Measurements from ENCODE around the gene DDX3X.
"Not testable (repeated sequence)": the region's sequence is repeated elsewhere in the genome, so short reads cannot be mapped to it uniquely, and the experiment has no call there.

The DDX3X gene

DNA sequence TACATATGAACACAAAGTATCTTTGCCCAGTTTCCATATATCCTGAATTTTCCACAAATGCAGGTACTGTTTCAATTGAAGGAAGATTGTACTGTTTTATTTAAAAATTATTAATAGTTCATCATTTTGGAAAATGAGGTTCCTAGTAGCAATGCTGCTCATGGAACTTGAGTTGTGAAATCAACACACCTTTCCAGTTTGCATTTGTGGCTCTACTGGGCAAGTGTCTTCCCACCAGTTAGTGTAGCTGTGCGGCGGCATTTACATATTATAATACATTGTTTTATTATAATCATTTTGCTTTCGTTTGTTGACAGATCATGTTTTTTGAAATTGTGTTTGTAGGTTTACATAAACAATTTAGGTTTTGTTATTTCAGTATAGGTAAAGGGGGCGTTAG lies 2.0 kb upstream of the DDX3X start:
- DNase-seq: no peak

DNA sequence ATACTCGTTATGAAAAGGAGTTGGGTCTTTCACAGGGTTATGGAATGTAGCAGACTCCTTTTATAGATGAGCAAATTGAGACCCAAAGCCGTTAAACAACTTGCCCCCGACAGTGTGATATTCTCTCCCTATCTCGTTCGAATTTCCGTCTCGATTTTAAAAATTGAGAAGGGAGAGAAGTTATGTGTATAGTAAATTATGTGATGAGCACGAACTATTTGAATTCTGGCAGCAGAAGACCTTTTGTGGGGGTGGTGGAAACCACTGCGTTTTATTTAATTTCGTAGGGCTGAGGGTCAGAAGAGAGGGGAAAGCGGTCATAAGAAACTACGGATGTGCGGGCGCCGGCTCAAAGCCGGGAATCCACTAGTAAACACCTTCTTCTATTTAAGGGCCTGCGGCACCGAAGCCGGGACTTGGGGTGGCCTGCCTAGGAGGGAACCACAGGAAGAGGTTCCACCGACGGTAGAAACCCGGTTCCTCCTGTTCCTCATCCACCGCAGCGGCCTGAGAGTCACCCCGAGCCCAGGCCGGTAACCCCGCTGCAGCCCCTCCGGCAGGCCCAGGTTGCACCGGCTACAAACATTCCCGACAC lies 1.5 kb upstream of the DDX3X start:
- DNase-seq: no peak

DNA sequence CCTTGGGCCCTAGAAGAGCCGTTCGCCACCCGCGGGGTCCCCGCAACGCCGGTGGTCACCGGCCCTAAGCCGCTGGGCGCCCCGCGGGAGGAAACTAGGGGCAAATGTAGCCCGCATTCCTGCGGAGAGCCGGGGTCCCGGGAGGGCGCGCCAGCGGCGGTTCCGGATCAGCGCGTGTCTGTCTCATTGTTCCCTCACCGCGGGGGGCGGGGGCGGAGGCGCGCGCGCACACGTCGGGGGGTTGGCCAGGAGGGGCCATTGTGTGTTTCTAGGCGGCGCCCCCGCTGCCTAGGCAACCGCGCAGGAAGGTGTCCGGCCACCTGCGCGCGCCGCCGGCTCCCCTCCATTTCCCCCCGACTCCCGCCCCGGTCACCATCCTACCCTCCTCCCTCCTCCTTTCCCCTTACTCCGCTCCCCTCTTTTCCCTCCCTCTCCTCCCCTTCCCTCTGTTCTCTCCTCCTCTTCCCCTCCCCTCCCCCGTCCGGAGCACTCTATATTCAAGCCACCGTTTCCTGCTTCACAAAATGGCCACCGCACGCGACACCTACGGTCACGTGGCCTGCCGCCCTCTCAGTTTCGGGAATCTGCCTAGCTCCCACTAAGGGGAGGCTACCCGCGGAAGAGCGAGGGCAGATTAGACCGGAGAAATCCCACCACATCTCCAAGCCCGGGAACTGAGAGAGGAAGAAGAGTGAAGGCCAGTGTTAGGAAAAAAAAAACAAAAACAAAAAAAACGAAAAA lies 789 bp upstream of the DDX3X start:
- DNase-seq: peak; percentile 91

DNA sequence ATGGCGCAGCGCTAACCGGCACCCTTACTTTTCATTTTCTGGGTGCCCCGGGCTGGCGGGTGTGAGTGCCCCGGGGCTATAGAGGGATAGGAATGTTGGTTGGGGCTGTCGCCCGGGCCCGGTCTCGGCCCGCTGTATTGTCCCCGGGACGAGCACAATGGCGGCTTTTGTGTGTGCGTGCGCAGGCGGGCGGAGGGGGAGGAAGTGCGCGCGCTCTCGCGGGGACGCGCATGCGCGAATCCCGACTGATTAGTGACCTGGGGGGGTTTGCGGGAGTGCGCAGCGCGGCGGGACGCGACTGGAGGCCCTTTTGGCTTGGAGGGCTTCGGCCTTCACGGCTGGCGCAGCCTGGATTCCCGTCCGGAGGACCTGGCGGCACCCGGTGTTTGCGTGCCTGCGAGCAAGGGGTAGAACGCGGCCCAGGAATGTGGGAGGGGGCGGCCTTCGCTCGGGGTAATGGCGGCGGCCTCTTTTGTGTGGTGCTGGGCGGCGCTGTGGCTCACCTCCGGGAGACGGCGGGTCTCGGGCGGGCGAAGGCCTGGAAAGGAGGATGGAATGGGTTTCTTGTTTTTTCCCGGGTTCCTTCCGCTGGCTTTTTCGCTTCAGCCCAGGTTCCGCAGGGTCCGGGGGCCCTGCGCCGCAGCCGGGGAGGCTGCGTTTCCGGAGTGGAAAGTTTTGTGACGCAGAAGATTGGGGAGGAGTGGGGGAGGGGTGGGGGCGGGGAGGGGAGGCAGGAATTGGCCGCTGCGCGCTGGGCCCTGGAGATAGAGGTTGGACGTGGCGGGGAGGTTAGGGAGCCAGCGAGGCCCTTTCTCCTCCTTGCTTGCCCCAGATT lies 618 bp downstream of the DDX3X start:
- DNase-seq: peak; percentile 90

DNA sequence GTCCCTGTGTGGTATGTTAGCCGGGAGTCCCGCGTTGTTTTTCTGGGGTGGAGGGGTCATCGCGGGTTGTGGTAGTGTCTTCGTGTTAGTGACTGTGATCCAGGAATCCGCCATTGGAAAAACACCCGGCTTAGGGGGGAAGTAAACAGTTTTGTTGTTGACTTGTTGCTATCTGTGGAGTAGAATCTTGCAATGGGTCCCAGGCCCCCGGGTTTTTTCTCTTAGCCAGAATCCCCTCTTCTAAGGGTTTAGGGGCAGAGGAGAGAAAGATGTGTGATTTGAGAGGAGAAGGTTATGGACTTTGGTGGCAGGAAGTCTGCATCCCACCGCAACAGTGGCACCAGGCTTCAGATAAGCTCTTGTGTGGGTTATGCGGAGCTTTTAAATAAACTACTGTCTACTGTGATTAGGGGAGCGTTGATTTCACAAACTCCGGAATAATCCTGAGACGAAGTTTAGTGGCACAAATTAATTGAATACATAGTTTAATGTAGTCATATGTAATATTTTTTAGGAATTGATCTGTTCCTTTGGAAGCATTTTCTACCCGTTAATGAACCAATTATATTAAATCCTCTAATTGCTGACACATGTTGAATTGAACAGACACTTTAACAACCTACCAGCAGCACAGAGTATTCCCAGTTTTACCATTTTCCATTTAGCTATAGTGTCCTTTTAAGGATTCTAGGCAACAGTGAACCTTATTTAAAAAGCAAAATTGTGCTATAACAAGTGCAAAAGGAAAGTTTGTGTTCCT lies 1.4 kb downstream of the DDX3X start:
- DNase-seq: no peak

DNA sequence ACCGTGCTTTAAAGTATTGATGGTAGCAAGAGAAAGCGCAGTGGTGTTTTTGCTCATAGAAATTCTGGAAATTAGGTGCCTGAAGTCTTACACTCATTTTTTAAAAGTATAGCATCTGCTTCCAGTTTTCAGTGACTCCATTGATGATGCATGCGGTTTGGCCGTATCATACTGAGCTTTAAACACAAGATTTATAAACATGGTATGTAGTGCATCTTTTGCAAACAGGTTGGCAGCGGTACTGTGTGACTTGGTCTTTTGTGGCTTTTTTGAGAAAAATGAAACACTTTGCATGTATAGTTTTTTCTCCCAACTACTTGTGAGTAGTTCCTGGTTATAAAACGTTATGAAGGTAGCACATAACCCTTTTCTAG lies 2.0 kb downstream of the DDX3X start:
- DNase-seq: no peak

DNA sequence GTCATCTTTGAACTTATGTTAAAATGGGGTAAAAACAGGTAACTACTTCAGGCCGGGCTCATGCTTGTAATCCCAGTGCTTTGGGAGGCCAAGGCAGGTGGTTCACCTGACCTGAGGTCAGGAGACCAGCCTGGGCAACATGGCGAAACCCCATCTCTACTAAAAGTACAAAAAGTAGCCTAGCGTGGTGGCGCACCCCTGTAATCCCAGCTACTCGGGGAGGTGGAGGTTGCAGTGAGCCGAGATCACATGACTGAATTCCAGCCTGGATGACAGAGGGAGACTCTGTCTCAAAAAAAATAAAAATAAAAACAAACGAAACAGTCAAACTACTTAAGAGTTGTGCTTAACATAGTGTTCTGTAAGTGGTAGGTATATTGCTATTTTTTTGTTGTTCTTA lies 2.5 kb downstream of the DDX3X start:
- DNase-seq: no peak

DNA sequence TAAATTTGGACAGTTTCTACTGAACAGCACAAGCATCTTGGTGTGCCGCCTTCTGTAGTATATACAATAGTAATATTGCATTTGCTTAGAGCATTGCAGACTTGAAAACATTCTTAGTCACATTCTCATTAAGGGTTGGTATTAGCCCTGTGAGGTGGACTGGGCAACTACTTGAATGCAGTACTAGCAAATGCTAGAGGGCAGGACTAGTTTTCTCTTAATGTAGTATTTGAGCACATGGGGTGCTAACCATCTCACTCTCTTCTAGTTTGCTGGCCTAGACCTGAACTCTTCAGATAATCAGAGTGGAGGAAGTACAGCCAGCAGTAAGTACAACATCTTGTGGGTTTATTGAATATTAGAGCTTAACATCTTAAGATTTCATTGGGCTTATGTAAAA lies 3.2 kb downstream of the DDX3X start:
- no peak for DNase-seq

DNA sequence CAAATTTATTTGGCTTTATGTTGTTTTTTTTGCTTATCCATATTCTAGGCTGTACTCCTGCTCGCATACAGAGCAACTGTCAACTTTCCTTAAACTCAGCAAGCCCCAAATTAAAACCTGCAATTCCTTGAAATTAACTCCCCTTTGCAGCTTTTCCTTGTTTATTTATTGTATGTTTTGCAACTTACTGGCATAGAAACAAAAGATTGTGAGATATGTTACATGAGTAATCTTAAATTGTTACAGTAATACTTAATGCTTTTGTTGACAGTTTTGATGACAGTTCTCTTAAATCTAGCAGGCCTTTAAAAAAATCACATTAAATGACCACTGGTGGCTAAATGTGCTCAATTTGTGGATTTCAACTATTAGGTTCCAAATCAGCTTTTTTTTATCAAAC lies 4.5 kb downstream of the DDX3X start:
- no peak for DNase-seq

DNA sequence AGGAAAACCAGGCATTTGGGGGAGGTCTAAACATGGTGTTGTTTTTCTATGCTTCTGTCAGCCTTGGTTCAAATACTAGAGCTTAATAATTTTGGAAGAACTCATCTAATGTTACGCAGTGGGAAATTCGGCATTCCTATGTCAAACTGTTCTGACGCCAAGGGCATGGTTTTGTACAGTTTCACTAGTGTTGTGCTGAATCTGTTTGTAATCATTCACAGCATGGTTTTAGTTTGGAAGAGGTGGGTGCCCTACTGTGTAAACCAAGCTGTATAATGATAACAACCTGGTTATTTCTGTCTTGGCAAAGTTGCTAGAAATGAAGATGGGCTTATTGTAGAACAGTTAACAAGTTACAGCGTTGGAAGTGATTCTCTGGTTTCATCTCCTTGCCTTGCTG lies 5.2 kb downstream of the DDX3X start:
- DNase-seq: no peak

DNA sequence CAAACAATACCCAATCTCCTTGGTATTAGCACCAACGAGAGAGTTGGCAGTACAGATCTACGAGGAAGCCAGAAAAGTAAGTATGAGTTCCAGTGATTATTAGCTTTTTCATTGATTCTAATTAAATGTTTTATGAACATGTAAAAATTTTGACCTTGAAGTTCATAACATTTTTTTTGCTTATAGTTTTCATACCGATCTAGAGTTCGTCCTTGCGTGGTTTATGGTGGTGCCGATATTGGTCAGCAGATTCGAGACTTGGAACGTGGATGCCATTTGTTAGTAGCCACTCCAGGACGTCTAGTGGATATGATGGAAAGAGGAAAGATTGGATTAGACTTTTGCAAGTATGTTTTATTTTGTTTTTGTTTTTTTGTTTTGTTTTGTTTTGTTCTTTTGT lies 10.1 kb downstream of the DDX3X start:
- DNase-seq: no peak

DNA sequence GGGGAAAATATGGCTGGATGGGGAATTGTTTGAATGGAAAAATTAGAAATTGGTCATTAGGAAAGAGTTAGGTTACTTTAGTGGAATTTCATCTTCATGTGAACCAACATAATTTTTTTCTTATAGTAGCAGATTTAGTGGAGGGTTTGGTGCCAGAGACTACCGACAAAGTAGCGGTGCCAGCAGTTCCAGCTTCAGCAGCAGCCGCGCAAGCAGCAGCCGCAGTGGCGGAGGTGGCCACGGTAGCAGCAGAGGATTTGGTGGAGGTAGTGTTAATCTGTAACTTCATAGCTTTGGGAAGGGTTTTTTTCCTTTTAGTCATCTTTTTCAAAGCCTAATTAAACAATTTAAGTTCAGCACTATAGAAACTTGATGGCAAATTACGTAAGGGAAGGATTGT lies 13.2 kb downstream of the DDX3X start:
- DNase-seq: no peak

DNA sequence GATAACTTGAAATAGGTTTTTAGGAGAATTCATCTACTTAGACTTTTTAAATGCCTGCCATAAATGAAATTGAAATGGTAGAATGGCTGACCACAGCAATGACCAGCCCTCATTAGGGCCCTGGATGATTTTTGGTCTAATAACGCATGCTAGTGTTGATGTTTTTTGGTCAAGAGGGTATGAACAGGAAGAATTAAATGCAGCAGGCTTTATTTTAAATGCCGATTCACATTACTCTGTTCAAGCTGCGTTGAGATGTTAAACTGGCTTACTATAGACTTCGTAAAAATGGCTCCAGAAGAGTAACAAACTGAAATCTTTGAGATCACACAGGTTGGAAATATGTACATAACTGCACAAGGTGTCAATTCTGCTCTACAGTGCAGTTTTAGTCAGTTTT lies 14.6 kb downstream of the DDX3X start:
- no peak for DNase-seq

DNA sequence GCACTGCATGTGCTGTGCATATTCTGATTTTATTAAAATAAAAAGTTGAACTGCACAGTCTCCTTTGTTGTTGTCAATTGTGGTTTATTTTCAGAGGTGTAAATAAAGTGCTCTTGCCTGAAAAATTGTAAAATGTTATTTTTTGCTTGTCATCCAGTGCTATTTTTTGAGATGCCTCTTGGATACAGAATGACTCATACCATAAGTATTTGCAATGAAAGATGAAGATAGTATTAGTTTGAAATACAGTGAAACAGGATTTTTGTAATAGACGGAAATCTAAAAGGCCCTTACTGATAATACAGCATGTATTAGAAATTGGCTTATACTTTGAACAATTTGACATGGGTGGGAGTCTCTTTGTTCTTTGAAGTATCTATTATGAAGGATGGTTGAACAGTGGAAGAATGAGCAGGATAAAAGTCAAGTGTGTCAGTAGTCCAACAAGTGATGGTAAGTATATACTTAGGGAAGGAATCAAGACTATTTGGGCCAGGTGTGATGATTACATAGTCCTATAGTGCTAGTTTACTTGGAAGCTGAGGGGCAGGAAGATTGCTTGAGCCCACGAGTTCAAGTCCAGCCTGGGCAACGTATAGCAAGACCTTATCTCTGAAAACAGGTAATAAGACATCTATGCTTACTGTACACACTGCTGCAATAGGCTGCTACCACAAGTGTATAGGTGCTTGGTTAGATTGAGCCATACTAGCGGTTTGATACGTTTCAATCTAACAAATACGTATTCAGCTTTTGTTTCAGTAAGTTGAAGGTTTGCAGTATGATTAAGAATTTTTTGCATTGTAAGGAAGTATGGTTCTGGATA lies 16.4 kb downstream of the DDX3X start:
- no peak for DNase-seq

DNA sequence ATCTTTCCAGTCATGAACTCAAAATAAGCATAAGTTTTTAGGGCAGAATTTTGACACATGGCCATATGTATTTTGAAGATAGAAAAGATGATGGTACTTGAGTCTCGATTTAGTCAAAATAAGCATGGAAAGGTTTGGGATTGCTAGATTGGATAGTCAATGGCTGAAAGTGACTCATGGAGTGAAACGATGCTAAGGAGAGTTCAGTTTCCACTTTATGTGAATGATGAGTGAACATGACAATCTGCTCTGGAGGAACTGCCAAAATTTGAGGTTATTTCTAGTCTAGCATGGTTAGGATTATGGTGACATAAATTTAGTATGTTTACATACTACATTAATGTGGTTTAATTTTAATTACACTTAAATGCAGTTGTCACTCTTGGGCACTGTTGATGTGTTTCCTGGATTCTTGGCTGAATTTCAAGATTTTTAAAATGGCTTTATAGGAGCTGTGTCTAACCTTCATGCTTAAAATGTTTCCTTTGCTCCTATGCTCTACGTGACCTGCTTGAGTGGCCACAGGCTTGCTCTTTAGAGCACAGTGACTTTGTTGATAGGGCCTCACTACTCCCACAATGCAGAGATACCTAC lies 17.1 kb downstream of the DDX3X start:
- DNase-seq: no peak

DNA sequence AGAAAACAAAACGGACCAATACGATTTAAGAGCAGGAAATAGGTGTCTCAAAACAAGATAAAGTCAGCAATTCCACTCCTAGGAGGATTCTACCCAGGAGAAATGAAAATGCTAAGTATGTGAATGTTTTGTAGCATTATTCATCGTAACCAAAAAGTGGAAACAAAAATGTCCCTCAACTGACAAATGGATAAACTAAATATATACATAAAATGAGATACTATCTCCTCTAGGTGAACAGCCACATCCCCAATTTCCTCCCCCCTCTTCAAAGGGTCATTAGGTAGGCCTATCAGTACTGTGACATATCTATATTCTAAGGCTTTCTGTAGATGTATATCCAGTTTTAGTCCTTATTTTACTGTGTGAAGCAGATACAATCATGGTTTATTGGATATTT lies 18.0 kb downstream of the DDX3X start:
- DNase-seq: no peak

DNA sequence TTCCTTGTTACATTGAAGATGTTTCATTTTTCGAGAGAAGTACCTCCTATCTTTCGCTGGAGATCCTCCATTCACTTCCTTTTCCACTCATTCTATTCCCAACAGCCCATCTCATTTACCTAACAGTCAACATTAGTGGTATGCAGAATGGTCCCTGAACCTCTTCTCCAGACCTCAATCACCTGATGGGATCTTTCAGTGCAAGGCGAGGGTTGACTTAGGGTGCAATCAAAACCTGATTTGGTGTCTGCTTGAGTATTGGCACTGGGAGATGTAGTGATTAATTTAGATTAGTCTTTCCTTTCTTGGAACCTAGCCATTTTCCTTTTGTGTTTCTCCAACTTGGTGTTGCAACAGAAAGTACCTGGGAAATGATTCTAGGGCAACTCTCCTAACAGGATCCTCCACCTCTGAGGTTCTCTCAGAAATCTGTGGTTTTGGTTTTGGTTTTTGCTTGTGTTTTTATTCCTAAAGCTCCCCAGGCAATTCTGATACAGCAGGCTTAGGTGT lies 18.4 kb downstream of the DDX3X start:
- no peak for DNase-seq

DNA sequence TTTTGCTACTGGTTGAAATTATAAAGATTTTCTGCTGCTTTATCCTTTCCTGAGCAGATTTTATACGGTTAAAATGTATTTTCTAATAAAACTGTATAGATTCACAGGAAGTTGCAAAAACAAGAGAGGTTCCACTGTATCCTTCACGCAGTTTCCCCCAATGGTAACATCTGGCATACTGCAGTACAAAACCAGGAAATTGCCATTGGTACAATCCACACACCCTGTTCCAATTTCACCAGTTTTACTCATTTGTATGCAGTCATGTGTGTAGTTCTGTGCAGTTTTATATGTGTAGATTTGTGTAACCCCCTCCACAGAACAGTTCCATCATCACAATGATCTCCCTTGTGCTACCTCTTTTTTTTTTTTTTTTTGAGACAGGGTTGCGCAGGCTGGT lies 20.0 kb downstream of the DDX3X start:
- no peak for DNase-seq

DNA sequence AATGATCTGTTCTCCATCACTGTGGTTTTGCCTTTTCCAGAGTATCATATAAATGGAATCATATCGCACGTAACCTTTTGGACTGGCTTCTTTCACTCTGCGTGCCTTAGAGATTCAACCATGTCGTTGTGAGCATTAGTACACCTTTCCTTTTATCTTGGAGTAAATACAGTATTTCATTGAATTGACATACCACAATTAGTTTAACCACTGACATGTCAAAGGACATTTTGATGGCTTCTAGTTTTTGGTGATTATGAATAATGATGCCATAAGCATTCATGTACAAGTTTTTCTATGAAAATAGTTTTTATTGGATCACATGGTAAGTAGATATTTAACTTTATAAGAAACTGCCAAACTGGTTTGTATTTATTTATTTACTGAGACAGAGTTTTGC lies 35.2 kb downstream of the DDX3X start:
- no peak for DNase-seq

DNA sequence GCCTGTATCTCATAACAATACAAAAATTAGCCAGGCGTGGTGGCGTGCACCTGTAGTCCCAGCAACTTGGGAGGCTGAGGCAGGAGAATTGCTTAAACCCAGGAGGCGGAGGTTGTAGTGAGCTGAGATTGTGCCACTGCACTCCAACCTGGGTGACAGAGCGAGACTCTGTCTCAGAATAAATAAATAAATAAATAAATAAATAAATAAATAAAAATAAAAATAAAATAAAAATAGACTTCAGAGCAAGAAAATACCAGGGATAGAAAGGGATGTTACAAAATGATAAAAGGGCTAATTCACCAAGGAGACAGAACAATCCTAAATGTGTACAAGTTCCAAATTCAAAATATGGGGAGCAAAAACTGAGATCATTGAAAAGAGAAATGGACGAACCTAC lies 37.6 kb downstream of the DDX3X start:
- not testable (repeated sequence) for DNase-seq

DNA sequence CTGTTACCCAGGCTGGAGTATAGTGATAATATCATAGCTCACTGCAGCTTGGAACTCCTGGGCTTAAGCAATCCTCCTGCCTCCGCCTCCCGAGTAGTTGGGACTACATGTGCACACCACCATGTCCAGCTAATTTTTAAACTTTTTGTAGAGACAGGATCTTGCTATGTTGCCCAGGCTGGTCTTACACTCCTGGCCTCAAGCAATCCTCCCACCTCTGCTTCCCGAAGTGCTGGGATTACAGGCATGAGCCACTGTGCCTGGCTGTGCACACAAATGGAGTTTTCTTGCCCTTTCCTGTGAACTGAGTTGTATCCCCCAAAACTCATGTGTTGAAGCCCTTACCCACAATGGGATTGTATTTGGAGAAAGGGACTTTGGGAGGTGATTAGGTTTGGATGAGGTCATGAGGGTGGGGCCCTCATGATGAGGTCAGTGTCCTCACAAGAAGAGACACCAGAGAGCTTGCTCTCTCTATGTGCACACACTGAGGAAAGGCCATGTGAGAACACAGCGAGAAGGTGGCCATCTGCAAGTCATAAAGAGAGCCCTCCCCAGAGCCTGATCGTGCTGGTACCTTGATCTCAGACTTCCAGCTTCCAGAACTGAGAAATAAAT lies 40.1 kb downstream of the DDX3X start:
- DNase-seq: no peak
